GM18858 (cell line): ENCODE data around the gene DMXL2.
A peak's percentile ranks its signal among the peaks of the same experiment; 100 is the strongest.
"Not testable (repeated sequence)": the region's sequence is repeated elsewhere in the genome, so short reads cannot be mapped to it uniquely, and the experiment has no call there.

Experiments used
- ATAC-seq: cut with Tn5 transposase; IDR thresholded peaks from one replicate; pipeline ENCODE4 v1.9.1; 2021; ENCODE audit not compliant: unreplicated experiment

Gene DMXL2

GRCh38 chr15:51622604-51623370 lies at the start of gene DMXL2:
Gene DMXL2, minus strand, starts transcription at chr15:51622771. Its CDS starts 226 bp downstream, at chr15:51622545.
- peak; percentile 8 for ATAC-seq

GRCh38 chr15:51672155-51672687 lies 49.6 kb upstream of the DMXL2 start:
- ATAC-seq, result no peak

DNA sequence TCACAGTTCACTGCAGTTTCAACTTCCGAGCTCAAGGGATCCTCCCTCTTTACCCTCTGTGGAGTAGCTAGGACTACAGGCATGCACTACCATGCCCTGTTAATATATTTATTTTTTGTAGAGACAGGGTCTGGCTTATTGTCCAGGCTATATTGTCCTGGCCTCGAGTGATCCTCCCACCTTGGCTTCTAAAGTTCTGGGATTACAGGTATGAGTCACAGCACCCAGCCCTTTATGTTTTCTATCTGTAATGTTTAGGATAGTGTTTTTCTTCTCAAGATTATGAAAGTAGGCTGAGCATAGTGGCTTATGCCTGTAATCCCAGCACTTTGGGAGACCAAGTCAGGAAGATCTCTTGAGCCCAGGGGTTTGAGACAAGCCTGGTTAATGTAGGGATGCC lies 46.8 kb upstream of the DMXL2 start:
- no peak for ATAC-seq

DNA sequence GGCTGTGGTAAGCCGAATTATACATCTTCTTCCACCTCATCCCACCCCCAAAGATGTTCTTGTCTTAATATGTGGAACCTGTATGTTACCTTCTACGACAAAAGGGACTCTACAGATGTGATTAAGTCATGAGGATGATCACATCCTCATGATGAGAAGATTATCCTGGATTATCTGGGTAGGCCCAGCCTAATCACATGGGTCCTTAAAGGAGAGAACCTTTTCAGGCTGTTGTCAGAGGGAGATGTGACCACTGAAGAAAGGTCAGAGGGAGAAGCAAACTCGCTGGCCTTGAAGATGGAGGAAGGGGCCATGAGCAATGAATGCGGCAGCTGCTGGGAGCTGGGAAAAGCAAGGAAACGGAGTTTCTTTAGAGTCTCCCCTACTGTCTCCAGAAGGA lies 45.9 kb upstream of the DMXL2 start:
- ATAC-seq, result no peak

DNA sequence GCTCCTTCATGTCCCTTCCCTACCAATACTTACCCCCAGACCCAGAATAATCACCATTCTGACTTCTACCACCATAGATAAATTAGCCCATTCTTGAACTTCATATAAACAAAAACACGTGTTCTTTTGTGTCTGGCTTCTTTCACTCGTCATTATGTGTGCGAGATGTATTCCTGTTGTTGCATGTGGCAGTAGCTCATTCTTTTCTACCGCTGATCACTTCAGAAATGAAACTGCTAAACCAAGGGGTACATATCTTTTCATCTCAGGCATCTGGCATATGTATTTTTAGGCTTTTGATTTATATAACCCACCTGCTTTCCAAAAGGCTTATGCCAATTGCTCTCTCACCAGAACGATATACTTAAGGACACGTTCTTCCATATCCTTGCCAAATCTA lies 44.9 kb upstream of the DMXL2 start:
- no peak for ATAC-seq

DNA sequence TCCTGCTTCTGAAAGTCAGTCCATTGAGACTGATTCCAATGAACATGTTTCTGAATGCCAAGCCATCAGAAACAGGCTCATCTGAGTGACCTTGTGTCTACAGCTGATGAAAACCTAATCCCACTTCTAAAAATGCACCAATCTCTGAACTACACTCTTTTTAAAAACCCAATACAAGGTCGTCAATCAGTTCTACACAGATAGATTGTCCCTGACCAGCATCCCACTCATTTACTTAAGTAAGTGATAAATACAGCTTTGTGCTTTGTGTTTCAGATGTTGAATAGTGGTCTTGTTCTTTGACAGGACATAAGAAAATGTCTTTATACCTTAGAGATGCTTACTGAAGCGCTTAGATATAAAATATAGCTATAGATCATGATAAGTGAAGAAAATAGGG lies 38.5 kb upstream of the DMXL2 start:
- ATAC-seq, result no peak

DNA sequence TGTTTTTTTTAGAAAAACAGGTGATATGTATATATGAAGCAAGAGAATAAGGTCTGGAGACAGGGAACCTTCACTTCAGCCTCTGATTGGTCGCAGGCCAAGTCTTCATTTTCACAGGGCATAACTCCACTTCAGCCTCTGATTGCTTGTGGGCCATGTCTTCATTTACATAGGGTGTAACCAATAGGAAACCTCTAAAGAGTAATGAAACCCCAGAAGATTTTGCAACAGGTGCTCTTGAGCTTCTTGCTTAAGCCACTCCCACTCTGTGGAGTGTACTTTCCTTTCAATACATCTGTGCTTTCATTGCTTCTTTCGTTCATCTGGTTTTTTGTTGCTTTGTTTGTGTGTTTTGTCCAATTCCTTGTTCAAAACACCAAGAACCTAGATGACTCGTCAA lies 36.1 kb upstream of the DMXL2 start:
- ATAC-seq, result no peak

DNA sequence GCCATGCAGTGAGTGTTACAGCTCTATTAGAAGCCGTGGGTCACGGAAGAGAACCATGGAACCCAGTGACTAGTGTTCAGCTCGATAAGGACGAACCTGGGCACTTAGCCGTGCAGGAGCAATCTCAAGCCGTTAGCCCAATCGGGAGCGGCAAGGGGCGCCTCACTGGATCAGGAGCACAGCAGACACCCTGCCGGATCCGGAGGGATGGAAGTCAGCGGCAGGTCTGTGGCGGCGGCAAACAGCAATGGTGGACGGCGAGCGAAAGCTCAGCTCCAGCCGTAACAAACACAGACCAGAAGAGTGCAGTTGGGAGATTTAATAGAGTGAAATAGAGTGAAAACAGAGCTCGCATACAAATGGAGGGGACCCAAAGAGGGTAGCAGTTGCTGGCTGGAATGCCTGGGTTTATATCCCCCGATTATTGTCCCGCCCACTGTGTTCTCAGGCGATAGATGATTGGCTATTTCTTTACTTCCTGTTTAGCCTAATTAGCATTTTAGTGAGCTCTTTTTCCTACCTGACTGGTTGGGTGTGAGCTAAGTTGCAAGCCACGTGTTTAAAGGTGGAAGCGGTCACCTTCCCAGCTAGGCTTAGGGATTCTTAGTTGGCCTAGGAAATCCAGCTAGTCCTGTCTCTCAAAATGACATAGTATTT lies 33.0 kb upstream of the DMXL2 start:
- not testable (repeated sequence) for ATAC-seq

GRCh38 chr15:51652084-51652668 lies 29.6 kb upstream of the DMXL2 start:
- ATAC-seq, result no peak

DNA sequence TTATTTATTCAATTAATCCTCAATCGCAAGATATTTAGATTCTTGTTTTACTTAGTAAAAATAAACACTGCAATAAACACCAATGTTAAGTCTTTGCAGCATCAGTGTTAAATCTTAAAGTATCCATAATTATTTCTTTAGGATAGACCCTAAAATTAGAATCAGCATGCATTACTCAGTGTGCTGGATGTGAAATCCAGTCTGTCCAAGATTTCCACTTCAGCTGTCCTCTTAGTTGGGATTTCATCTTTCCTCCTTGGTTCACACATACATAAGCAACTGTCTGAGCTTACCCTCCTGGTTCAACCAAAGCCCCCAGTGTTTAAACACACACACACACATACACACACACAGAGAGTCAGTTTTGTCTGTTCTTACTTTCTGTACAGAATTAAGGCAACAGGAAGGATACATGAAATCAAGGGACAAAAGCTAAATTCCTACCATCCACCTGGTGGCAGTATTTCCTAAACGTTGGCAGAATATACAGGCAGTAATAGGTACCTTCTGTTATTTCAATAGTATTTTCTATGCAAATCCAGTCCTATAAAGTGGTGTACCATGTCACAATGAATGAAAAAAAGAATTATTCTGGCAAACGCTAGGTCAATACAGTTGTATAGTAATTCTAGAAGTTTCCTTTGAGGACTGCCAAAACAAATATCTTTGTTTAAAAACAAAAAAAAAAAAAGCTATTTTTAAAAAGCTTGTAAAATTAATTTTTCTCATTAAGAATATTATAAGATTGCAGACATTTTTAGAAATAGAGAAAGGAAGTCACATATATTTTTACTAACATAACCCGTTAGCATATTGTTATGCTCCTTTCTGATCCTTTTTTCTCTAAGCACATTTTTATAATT lies 27.3 kb upstream of the DMXL2 start:
- ATAC-seq, result peak; percentile 47

GRCh38 chr15:51648643-51649042 lies 26.1 kb upstream of the DMXL2 start:
- ATAC-seq, result not testable (repeated sequence)

DNA sequence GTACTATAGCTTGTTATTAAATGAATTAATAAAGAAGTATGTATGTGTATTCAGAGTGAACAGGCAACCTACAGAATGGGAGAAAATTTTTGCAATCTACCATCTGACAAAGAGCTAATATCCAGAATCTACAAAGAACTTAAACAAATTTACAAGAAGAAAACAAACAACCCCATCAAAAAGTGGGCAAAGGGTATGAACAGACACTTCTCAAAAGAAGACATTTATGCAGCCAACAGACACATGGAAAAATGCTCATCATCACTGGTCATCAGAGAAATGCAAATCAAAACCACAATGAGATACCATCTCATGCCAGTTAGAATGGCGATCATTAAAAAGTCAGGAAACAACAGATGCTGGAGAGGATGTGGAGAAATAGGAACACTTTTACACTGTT lies 25.5 kb upstream of the DMXL2 start:
- ATAC-seq, result not testable (repeated sequence)

- ATAC-seq, result no peak
Observed at GRCh38 chr15:51647128-51647562, 24.6 kb upstream of the DMXL2 start.

- no peak for ATAC-seq
Observed at GRCh38 chr15:51642696-51643095, 20.1 kb upstream of the DMXL2 start.

GRCh38 chr15:51641490-51642130 lies 19.0 kb upstream of the DMXL2 start:
- ATAC-seq, result no peak

- ATAC-seq, result no peak
Observed at GRCh38 chr15:51634591-51635198, 12.1 kb upstream of the DMXL2 start.

DNA sequence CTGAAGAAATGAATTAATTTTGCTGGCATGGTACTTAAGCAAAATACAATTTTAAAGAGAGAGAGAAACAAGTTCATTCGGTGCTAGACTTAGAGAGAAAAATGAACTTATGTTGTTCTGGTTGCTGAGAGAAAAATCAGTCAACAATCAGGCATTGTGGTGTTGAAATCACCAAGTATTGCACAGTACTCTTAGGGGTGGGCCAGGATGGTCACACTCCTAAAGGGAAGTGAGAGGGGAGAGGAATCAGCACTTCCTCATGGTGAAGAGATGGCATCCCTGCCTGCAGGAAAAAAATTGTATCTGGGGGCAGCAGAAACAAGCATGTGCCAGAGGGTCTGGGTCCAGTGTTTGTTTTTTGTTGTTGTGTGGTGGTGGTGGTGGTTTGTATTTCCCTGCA lies 7.0 kb upstream of the DMXL2 start:
- ATAC-seq, result no peak

DNA sequence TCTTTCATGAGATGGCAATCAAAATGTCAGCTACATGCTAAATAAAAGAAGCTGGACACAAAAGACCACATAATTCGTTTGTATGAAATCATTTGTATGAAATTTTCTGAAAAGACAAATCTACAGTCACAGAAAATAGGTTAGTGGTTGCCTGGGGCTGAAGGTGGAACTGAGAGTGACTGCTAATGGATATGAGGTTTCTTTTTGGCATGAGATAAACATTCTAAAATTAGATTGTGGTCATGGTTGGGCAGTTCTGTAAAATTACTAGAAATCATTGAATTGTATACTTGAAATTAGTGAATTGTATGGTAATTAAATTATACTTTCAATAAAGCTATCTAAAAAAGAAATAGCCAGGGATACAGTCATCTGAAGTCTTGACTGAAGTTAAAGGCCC lies 2.7 kb upstream of the DMXL2 start:
- peak; percentile 35 for ATAC-seq

GRCh38 chr15:51624022-51624421 lies 1.5 kb upstream of the DMXL2 start:
- ATAC-seq, result no peak

- no peak for ATAC-seq
Observed at GRCh38 chr15:51623386-51623938, 891 bp upstream of the DMXL2 start.
